GM12891 (cell line): ENCODE measurements around the gene CRAT.
"Not testable (repeated sequence)": the region's sequence is repeated elsewhere in the genome, so short reads cannot be mapped to it uniquely, and the experiment has no call there.

Experiments used
- DNase-seq: peaks from one replicate; pipeline ENCODE4 v3.0.0; 2011; ENCODE audit warnings: low spot score; ENCODE audit not compliant: insufficient read length
- FAIRE-seq: peaks from 2 replicates; lab custom pipeline; 2011; peaks lifted over from hg19 to GRCh38; lab: Jason Lieb, UNC
- PAX5 ChIP-seq: IDR thresholded peaks from 2 replicates; pipeline ENCODE4 v1.6.1; 2011; ENCODE audit warnings: low read length, moderate library complexity, mild to moderate bottlenecking; ENCODE audit not compliant: insufficient read depth, severe bottlenecking
- POLR2A ChIP-seq: IDR thresholded peaks from 2 replicates; pipeline ENCODE4 v1.6.1; 2011; ENCODE audit warnings: low read depth, low read length, control low read depth
- POLR2AphosphoS5 ChIP-seq: IDR thresholded peaks from 2 replicates; pipeline ENCODE4 v1.6.1; 2011; ENCODE audit warnings: low read depth, low read length, control low read depth
- POU2F2 ChIP-seq: IDR thresholded peaks from 2 replicates; pipeline ENCODE4 v1.6.1; 2011; ENCODE audit warnings: low read depth, mild to moderate bottlenecking, control low read depth, low read length, moderate library complexity
- SPI1 ChIP-seq: IDR thresholded peaks from 2 replicates; pipeline ENCODE4 v1.6.1; 2011; ENCODE audit warnings: low read depth, low read length, control low read depth
- TAF1 ChIP-seq: IDR thresholded peaks from 2 replicates; pipeline ENCODE4 v1.6.1; 2011; ENCODE audit warnings: low read depth, low read length, control low read depth

CRAT gene

GRCh38 chr9:129128689-129129088 is 18.1 kb upstream of the CRAT start:
- no peak for DNase-seq
- TF ChIP-seq POU2F2 (no peak), POLR2A (no peak), PAX5 (no peak), TAF1 (no peak), POLR2AphosphoS5 (no peak), SPI1 (no peak)
- no peak for FAIRE-seq

GRCh38 chr9:129126749-129127618 is 16.4 kb upstream of the CRAT start:
- FAIRE-seq: no peak
- no peak for DNase-seq
- TF ChIP-seq POLR2A: no peak
- TF ChIP-seq PAX5: no peak
- TF ChIP-seq POLR2AphosphoS5: no peak
- no peak for TF ChIP-seq TAF1
- no peak for TF ChIP-seq POU2F2
- no peak for TF ChIP-seq SPI1

GRCh38 chr9:129125478-129125877 is 14.9 kb upstream of the CRAT start:
- FAIRE-seq (no peak), DNase-seq (no peak)
- TF ChIP-seq TAF1 (no peak), POU2F2 (no peak), POLR2AphosphoS5 (no peak), SPI1 (no peak), POLR2A (no peak), PAX5 (no peak)

GRCh38 chr9:129124506-129125069 is 14.0 kb upstream of the CRAT start:
- DNase-seq (no peak), FAIRE-seq (no peak)
- TF ChIP-seq TAF1 (no peak), POLR2AphosphoS5 (no peak), POLR2A (no peak)

- not testable (repeated sequence) for FAIRE-seq, DNase-seq
These were observed 12.4 kb upstream of the CRAT start for GRCh38 chr9:129122976-129123375.

- no peak for DNase-seq
- no peak for FAIRE-seq
- TF ChIP-seq POU2F2 (no peak), POLR2A (no peak), POLR2AphosphoS5 (no peak), SPI1 (no peak), TAF1 (no peak)
These were observed 11.5 kb upstream of the CRAT start for GRCh38 chr9:129122133-129122532.

GRCh38 chr9:129121483-129121882 is 10.9 kb upstream of the CRAT start:
- TF ChIP-seq PAX5: no peak
- no peak for TF ChIP-seq TAF1
- TF ChIP-seq POLR2AphosphoS5: no peak
- TF ChIP-seq POLR2A: no peak
- no peak for TF ChIP-seq POU2F2
- TF ChIP-seq SPI1: no peak
- FAIRE-seq (no peak), DNase-seq (no peak)

- FAIRE-seq (no peak), DNase-seq (no peak)
- TF ChIP-seq POLR2A (no peak), PAX5 (no peak), POU2F2 (no peak)
These were observed 8.2 kb upstream of the CRAT start for GRCh38 chr9:129118799-129119198.

- TF ChIP-seq PAX5 (no peak), POU2F2 (no peak), SPI1 (no peak), TAF1 (no peak), POLR2AphosphoS5 (no peak), POLR2A (no peak)
- FAIRE-seq: no peak
- DNase-seq: no peak
These were observed 3.2 kb upstream of the CRAT start for GRCh38 chr9:129113645-129114304.

GRCh38 chr9:129112526-129112925 is 1.9 kb upstream of the CRAT start:
- not testable (repeated sequence) for FAIRE-seq, DNase-seq

- TF ChIP-seq POLR2AphosphoS5: no peak
- TF ChIP-seq SPI1: no peak
- TF ChIP-seq PAX5: no peak
- no peak for TF ChIP-seq POLR2A
- no peak for TF ChIP-seq TAF1
- no peak for TF ChIP-seq POU2F2
- DNase-seq: peak; percentile 54
- no peak for FAIRE-seq
These were observed 1.0 kb upstream of the CRAT start for GRCh38 chr9:129111528-129112151.
